WTC11 (cell line): ENCODE measurements around the gene SYCE3.

ENCODE experiments used
- ELF4 ChIP-seq: sonication (generic); formaldehyde crosslinking; IDR thresholded peaks from 2 replicates; pipeline ENCODE4 v1.8.1; 2022; ENCODE audit warnings: low read depth, mild to moderate bottlenecking, moderate library complexity, missing genetic modification reagents
- FOXJ3 ChIP-seq: sonication (generic); formaldehyde crosslinking; IDR thresholded peaks from 2 replicates; pipeline ENCODE4 v1.9.0; 2021; ENCODE audit warnings: missing genetic modification reagents, mild to moderate bottlenecking, borderline replicate concordance
- NFYB ChIP-seq: sonication (generic); formaldehyde crosslinking; conservative IDR thresholded peaks from 2 replicates; pipeline ENCODE4 v1.8.0; 2022; ENCODE audit warnings: low read depth, missing genetic modification reagents
- ZNF219 ChIP-seq: sonication (generic); formaldehyde crosslinking; IDR thresholded peaks from 2 replicates; pipeline ENCODE4 v1.8.0; 2023; ENCODE audit warnings: missing genetic modification reagents, mild to moderate bottlenecking, borderline replicate concordance
- TF ChIP-seq, protein P1 (sequence below): sonication (generic); formaldehyde crosslinking; conservative IDR thresholded peaks from 2 replicates; pipeline ENCODE4 v1.8.1; 2023; ENCODE audit warnings: mild to moderate bottlenecking, low read depth, missing genetic modification reagents, moderate library complexity
- TF ChIP-seq, protein P2 (sequence below): fragments of 200-600 bp; IDR thresholded peaks from 2 replicates; pipeline ENCODE4 v1.8.0; 2022; ENCODE audit warnings: antibody characterized with exemption

- TF ChIP-seq NFYB (CRISPR knock-in tag): no peak
- TF ChIP-seq FOXJ3: no peak
- TF ChIP-seq, protein P1, sequence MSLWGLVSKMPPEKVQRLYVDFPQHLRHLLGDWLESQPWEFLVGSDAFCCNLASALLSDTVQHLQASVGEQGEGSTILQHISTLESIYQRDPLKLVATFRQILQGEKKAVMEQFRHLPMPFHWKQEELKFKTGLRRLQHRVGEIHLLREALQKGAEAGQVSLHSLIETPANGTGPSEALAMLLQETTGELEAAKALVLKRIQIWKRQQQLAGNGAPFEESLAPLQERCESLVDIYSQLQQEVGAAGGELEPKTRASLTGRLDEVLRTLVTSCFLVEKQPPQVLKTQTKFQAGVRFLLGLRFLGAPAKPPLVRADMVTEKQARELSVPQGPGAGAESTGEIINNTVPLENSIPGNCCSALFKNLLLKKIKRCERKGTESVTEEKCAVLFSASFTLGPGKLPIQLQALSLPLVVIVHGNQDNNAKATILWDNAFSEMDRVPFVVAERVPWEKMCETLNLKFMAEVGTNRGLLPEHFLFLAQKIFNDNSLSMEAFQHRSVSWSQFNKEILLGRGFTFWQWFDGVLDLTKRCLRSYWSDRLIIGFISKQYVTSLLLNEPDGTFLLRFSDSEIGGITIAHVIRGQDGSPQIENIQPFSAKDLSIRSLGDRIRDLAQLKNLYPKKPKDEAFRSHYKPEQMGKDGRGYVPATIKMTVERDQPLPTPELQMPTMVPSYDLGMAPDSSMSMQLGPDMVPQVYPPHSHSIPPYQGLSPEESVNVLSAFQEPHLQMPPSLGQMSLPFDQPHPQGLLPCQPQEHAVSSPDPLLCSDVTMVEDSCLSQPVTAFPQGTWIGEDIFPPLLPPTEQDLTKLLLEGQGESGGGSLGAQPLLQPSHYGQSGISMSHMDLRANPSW: no peak
- TF ChIP-seq, protein P2, sequence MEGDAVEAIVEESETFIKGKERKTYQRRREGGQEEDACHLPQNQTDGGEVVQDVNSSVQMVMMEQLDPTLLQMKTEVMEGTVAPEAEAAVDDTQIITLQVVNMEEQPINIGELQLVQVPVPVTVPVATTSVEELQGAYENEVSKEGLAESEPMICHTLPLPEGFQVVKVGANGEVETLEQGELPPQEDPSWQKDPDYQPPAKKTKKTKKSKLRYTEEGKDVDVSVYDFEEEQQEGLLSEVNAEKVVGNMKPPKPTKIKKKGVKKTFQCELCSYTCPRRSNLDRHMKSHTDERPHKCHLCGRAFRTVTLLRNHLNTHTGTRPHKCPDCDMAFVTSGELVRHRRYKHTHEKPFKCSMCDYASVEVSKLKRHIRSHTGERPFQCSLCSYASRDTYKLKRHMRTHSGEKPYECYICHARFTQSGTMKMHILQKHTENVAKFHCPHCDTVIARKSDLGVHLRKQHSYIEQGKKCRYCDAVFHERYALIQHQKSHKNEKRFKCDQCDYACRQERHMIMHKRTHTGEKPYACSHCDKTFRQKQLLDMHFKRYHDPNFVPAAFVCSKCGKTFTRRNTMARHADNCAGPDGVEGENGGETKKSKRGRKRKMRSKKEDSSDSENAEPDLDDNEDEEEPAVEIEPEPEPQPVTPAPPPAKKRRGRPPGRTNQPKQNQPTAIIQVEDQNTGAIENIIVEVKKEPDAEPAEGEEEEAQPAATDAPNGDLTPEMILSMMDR: no peak
- TF ChIP-seq ZNF219 (CRISPR knock-in tag): no peak
- TF ChIP-seq ELF4 (CRISPR knock-in tag): no peak
Observed at GRCh38 chr22:50570861-50571260, 8.1 kb upstream of the SYCE3 start.
